HFFc6 (cell line): ENCODE results near the gene ZNF784. TPM values are rescaled to one million over a fixed set of nuclear protein-coding genes. Genes with fewer than 3 reads are reported as not detected.

Experiments
- DNase-seq: peaks from one replicate; pipeline ENCODE4 v3.0.0-alpha.2; 2018
- H3K27ac Mint-ChIP-seq: 2 replicates; pipeline ENCODE4 v1.8.0; 2020; ENCODE audit warnings: mild to moderate bottlenecking, mixed read lengths
- H3K27me3 Mint-ChIP-seq: 2 replicates; pipeline ENCODE4 v1.8.0; 2021; ENCODE audit warnings: mild to moderate bottlenecking, moderate library complexity, mixed read lengths; ENCODE audit not compliant: insufficient read depth
- H3K36me3 Mint-ChIP-seq: 2 replicates; pipeline ENCODE4 v1.8.0; 2021; ENCODE audit warnings: low read depth, mixed read lengths
- H3K4me1 Mint-ChIP-seq: 2 replicates; pipeline ENCODE4 v1.8.0; 2020; ENCODE audit warnings: low read depth, mixed read lengths
- H3K4me3 Mint-ChIP-seq: 2 replicates; pipeline ENCODE4 v1.8.0; 2020; ENCODE audit warnings: mild to moderate bottlenecking, moderate library complexity, mixed read lengths
- H3K9me3 Mint-ChIP-seq: 2 replicates; pipeline ENCODE4 v1.8.0; 2020; ENCODE audit warnings: mild to moderate bottlenecking, mixed read lengths
- CTCF ChIP-seq: fragments of 200-600 bp; sonication (generic); IDR thresholded peaks from 2 replicates; pipeline ENCODE4 v1.5.0; 2021; ENCODE audit warnings: antibody characterized with exemption, mild to moderate bottlenecking
- total RNA-seq, 6 experiments: library from RNA; stranded (reverse); fragmentation: NEBNext Ultra II Directional; extraction: Animal tissue kit (Norgen Biotek cat#: 25700); gene quantifications; 2 replicates in 1 of 6; 3 replicates in 5 of 6; pipeline ENCODE4 v1.2.3, GENCODE V29; 2021

The ZNF784 gene
- total RNA-seq, 6 experiments from 2014 or later, result 4.6 to 5.3 (median 4.8) TPM

GRCh38 chr19:55647732-55648584 lies 23.6 kb upstream of the ZNF784 start, which contains the start of gene CCDC106:
CCDC106 (plus strand) TSS chr19:55648212; CDS start chr19:55649047, 835 bp downstream.
- Mint-ChIP-seq H3K27ac (peak within 1 kb of the TSS; percentile 69), H3K27me3 (peaks cover 5% of the 10 kb centered on the region), H3K4me1 (peaks cover 25% of the 10 kb centered on the region), H3K4me3 (peak within 1 kb of the TSS; percentile 85), H3K36me3 (peaks cover 13% of the 10 kb centered on the region), H3K9me3 (no peaks in the 10 kb centered on the region)
- no peak for TF ChIP-seq CTCF
- DNase-seq, result peak; percentile 24

GRCh38 chr19:55646889-55647731 lies 22.7 kb upstream of the ZNF784 start:
- no peak for DNase-seq
- Mint-ChIP-seq H3K27me3 (peaks cover 5% of the 10 kb centered on the region), H3K36me3 (peaks cover 14% of the 10 kb centered on the region), H3K9me3 (no peaks in the 10 kb centered on the region), H3K4me3 (peak overlapping the region; percentile 84), H3K27ac (peak overlapping the region; percentile 69), H3K4me1 (peaks cover 29% of the 10 kb centered on the region)
- TF ChIP-seq CTCF, result peak; percentile 23; the same call in 1 of the 2 replicates

GRCh38 chr19:55645512-55645881 lies 21.1 kb upstream of the ZNF784 start:
- no peak for TF ChIP-seq CTCF
- peaks cover 14% of the 10 kb centered on the region for H3K36me3 Mint-ChIP-seq
- H3K27me3 Mint-ChIP-seq, result peaks cover 6% of the 10 kb centered on the region
- peaks cover 35% of the 10 kb centered on the region for H3K4me1 Mint-ChIP-seq
- peak overlapping the region; percentile 42 for H3K4me3 Mint-ChIP-seq
- peak overlapping the region; percentile 52 for H3K27ac Mint-ChIP-seq
- H3K9me3 Mint-ChIP-seq, result no peaks in the 10 kb centered on the region
- DNase-seq, result no peak

GRCh38 chr19:55644842-55645511 lies 20.6 kb upstream of the ZNF784 start:
- Mint-ChIP-seq H3K27ac (peak overlapping the region; percentile 86; the same call in 1 of the 2 replicates), H3K9me3 (no peaks in the 10 kb centered on the region), H3K4me3 (peak overlapping the region; percentile 92), H3K27me3 (peaks cover 9% of the 10 kb centered on the region), H3K4me1 (peaks cover 40% of the 10 kb centered on the region), H3K36me3 (peaks cover 14% of the 10 kb centered on the region)
- no peak for DNase-seq
- TF ChIP-seq CTCF, result no peak

- no peak for DNase-seq
- H3K36me3 Mint-ChIP-seq, result peaks cover 14% of the 10 kb centered on the region
- peak overlapping the region; percentile 92 for H3K4me3 Mint-ChIP-seq
- peaks cover 44% of the 10 kb centered on the region for H3K4me1 Mint-ChIP-seq
- H3K27me3 Mint-ChIP-seq, result peaks cover 9% of the 10 kb centered on the region
- TF ChIP-seq CTCF, result no peak
- no peaks in the 10 kb centered on the region for H3K9me3 Mint-ChIP-seq
- peak overlapping the region; percentile 86 for H3K27ac Mint-ChIP-seq
These were observed 19.9 kb upstream of the ZNF784 start for GRCh38 chr19:55644191-55644833.
